Putamen (tissue), 1 donor: ENCODE results near the gene APAF1.
"Not testable (repeated sequence)": the region's sequence is repeated elsewhere in the genome, so short reads cannot be mapped to it uniquely, and the experiment has no call there.

Experiments used
- DNase-seq: peaks from one replicate; pipeline ENCODE4 v3.0.0-alpha.2; 2016; ENCODE audit warnings: low spot score

Gene APAF1

DNA sequence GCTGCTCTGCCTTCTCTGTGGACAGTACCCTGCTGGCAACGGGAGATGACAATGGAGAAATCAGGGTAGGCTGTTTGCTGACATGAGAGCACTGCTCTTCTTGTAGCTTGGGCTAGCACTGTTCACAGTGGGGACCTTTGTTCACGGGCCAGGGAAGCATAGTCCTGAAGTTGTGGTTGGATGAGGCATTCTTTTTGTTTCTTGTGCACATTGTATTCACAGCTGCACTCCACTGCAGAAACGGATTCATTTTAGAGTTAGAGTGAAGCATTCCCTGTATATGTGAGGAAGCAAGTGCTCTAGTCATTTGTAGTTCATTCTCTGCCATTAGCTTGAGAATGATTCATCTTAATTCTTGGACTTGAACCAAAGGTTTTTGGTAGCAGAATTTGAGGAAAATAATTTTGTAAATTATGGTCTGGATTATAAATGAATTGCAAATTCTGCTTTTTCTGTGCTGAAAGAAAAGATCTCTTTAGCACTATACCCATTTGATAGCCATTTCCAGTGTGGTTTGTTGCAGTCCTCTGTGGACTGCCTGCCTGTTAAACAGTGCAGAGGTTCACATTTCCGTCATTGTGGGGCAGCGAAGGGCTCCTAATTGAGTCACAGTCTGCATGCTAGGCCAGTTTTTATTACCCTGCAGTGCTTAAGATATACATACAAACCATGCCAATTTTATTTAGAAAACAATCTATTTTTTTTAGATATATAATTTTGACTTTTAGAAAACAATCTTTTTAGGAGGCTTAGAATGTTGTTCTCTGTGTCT lies 80.6 kb downstream of the APAF1 start:
- DNase-seq: peak; percentile 86

DNA sequence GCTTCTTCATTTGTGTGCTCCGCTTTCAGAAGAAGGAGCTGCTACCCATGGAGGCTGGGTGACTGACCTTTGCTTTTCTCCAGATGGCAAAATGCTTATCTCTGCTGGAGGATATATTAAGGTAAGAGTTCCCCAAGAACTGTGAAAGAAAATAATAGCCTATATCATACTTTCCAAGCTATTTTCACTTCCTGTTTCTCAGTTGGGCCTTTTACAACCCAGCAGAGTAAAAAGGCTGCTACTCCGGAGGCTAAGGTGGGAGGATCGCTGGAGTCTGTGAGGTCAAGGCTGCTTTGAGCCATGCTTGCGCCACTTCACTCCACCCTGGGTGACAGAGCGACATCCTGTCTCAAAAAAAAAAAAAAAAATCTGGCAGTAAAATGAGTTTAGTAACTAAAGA lies 82.1 kb downstream of the APAF1 start:
- no peak for DNase-seq

DNA sequence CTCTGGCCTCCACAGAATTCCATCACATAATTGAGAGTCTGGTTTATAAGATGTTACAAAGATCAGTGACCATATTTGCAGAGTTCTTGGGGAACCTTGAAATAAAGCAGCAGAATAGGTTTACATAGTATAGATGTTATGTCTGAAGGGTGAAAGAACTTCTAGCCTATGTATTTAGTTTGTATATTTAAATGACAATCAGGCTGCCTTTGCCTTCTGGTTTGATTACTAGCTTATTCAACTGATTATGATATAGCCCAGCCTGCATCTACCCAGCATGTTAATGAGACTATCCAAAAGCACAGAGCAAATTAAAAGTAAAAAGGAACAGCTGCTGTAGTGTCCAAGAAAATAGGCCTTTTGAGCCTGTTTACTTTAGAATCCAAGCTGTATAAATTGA lies 85.3 kb downstream of the APAF1 start:
- DNase-seq: no peak

DNA sequence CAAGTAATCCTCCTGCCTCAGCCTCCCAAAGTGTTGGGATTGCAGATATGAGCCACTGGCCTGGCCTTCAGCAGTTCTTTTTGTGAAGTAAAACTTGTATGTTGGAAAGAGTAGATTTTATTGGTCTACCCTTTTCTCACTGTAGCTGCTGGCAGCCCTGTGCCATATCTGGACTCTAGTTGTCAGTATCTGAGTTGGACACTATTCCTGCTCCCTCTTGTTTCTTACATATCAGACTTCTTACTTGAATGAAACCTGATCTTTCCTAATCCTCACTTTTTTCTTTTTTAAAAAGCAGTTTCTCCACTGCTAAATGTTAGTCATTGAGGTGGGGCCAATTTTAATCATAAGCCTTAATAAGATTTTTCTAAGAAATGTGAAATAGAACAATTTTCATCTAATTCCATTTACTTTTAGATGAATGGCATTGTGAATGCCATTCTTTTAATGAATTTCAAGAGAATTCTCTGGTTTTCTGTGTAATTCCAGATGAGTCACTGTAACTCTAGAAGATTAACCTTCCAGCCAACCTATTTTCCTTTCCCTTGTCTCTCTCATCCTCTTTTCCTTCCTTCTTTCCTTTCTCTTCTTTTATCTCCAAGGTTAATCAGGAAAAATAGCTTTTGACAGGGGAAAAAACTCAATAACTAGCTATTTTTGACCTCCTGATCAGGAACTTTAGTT lies 88.7 kb downstream of the APAF1 start:
- no peak for DNase-seq

DNA sequence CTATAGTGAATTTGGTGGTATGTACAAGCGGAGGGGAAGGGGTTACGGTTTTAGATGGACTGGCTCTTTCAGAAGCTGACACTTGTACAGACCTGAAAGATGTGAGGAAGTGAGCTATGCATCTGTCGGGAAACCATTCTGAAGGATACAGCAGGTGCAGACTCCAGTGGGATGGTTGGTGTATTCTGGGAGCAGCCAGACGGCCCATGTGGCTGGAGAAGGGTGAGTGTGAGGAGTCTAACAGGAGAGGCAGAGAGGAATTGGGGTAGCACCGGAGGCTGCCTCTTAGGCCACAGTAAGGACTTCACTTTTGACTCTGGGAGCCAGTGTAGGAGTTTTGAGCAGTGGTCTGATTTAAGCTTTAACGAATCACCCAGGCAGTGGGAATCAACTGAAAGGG lies 90.7 kb downstream of the APAF1 start:
- no peak for DNase-seq

DNA sequence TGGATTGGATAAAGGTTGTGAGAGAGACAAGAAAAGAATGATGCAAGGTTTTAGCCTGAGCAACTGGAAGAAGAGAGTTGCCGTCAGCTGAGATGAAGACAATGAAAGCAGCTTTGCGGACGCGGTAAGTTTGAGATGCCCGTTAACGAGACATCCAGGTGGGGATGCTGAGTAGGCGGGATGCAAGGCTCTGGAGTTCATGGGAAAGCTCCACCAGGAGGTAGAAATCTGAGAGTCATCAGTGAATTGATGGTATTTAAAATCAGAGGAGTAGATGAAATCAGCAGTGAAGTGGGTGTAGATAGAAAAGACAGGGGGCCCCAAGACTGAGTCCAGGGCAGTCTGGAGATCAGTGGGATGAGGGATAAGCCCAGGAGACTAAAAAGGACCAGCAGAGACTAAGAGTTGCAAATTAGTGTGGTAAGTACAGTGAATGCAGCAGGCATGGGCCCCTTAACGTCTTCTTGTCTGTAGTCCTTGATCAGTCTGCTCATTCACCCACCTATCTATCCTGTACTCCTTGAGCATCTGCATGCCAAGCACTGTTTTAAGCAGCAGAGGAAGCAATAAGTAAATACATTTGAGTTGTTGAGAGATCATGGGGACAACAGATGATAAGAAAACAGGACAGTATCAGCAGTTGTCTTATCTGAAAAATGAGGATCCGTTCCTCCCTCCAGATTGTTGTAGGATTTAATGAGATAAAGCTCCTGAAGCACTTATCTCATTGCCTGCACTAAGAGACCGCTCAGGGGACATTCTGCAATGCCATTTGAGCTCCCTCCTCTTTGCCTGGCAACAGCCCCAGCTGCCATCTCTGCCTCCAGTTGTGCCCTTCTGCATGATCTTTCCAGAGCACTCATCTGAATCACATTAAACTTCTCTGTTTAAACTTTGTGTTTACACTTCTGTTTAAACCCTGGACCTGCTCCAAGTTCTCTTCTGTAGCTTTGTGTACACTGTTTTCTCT lies 91.5 kb downstream of the APAF1 start:
- no peak for DNase-seq

DNA sequence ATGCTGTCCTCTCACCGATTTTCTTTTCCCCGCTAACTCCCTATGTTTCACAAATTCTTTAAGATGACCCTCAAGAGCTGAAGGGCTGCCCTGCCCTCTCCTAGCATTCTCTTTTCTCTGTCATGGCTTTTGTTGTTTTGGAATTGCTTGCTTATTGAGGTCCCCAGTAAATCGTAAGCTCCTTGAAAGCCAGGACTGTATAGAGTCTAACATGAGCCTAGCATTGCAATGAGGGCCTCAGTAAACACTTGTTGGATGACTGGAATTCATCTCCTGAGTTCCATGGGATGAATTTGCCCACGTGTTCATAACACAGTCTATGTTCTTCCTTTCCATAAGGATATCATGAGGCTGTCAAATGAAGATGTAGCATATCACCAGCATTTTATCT lies 92.2 kb downstream of the APAF1 start:
- no peak for DNase-seq

DNA sequence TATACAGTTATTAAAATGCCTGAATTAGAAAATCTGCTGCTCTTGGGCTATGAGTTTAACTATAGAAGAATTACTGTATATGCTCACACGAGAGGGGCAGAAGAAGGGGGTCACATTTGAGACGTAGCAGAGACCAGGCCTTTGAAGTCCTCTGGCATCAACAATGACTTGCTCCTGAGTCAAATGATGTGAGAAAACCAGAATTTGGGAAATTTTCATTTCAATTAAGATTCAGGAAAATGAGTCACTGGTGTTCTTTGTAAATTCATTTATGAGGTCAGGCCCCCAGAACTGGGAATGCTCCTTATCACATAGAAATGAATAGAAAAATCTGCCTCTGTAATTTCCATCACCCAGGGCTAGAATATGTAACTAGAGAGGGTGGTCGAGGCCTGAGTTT lies 92.9 kb downstream of the APAF1 start:
- no peak for DNase-seq

DNA sequence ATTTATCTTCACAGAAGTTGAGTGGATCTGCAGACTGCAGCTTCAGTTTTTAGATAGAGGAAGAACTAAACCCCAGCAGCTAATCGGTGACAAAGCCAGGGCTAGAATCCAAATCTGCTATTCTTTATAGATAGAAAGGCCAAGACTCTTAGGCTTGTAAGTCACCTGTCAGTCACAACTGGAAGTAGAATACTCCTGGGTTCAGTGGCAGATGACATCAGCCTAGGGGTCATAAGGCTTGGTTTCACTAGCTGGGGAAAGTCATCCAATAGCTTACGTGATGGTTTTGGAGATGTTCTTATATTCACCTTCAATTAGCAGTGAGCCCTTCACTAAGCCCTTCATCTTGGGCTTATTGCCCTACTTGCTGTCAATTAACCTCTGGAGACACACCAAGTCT lies 93.4 kb downstream of the APAF1 start:
- no peak for DNase-seq

DNA sequence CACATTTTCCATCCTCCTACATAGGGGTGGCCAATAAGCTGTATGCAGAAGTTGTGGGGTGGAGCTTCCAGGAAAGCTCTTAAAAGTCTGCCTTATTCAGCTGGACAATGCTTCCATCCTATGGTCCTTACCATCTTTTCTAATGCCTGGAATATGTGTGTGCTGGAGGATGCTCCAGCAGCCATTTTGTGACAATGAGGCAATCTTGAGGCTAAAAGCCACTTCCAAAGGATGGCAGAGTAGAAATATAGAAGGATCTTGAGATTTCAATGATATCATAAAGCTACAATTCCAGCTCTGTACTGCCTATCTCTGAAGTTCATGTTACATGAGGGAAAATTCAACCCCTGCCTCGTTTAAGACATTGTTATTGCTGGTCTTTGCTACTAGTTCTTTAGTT lies 95.7 kb downstream of the APAF1 start:
- no peak for DNase-seq

DNA sequence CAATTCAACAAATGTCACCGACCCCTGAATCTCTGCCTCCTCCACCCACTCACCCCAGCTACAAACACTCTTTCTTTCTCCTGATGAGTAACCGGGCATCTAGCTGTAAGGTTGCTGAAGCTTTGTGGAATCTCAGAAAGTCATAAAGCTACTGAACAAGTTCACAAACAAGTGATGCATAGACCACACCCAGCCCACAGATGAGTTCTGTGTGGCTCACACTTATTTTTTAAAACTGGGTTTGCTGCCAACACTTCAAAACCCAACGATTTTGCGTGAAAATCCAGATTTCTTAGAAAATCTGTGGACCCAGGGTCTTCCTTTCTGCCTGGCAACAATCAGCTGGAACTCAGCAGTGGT lies 96.1 kb downstream of the APAF1 start:
- DNase-seq: no peak

DNA sequence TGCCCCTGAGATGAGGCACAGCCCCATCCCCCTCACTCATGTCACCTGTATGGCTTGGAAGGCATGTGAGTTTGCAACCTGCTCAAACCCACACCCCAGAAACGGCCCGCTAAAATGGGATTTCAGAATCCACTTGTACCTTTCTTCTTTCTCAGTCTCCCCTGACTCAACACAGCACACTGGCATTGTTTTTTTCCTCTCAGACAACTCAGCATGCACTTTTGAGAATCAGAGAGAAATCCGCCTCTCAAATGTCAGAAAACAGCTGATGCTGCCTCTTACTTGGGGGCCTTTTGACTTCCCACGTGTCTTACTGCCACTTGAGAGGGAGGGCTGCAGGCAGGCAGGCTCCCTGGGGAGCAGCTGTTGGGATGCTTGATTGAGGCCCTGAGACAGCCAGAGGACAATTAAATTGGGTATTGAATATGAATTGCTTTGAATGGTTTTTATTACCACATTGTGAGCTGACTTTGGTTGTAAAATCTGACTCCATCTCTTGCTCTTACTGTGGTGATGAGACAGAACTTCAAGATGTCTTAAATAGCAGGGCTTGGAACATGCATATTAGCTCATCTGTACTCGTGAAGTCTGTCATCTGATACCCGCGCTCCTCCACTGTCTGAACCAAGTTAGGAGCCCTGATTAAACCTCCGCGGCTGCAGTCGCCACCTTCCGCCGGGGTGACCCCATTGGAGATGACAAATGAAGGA lies 96.6 kb downstream of the APAF1 start:
- no peak for DNase-seq

DNA sequence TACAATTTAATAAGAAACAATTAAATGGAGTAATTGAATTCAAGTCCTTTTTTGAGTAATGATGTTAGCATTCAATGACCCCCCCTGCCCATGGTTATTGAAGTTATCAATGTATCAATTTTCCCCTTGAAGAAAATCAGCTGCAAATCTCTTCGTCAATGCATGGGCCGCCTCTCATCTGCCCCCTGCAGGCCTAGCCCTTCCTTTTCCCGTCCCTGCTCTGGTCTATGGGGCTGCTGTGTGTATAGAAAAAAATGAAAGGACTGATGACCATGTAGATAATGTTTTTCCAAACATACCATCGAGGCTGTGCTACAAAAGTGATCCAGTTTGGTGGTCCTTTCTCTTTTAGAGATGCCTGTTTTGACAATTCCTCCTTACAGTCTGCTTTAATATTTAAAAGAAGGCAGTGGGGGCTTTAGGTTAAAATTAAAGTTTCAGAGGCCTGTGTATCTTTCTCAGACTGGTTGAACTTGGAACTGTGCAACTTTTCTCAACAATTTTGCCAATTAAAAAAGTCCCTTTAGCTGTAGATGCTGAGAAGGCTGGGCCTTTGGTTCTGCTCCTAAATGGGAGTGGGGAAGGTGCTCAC lies 98.4 kb downstream of the APAF1 start:
- no peak for DNase-seq

DNA sequence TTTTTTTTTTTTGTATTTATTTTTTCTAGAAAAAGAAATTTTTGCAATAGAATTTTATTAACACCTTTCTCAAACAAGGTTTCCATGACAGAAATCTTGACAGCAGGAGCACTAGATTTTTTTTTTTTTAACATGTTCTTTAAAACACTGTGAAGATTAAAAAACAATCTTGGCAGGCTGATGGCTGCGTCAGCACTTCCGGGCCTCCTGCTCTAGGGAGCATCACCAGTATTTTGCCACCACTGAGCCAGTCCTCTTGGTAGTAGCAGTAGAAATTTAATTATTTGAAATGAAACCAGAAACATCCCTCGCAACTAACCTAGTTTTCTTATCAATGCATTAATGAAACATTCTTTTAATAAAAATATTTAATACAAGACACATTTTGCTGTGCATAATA lies 99.6 kb downstream of the APAF1 start:
- no peak for DNase-seq

DNA sequence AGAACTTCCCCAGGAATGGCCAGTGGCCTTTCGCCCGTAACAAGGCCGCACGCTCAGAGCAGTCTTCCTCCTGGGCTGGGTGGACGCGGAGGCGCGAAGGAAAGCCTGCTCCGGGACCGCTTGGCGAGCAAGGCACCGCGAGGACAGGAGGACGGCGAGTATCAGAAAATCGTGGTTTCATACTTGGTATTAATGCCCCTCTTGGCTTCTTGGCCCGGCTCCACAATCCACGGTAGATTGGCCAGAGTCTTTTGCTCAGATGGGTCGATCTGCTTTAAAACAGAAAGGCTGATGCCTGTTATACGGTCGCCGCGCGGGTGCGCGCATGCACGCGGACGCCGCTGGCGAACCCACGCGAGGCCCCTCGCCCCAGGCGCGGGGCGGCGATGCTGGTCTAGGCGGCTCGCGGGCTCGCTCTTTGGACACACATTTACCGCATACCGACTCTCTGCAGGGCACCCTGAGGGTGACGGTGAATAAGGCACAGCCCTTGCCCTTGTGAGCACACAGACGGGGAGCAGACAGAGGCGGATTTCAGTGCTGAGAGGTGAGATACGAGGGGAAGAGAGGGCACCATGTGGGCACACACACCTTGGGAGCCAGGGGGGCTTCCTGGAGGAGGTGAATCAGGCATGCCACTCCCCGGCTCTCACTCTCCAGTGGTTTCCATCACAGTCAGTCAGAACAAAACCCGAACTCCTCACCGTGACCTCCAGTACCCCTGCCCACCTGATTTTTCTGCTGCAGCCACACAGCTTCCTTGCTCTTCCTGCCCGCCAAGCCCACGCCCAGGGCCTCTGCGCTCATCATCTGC lies 100.7 kb downstream of the APAF1 start:
- no peak for DNase-seq

DNA sequence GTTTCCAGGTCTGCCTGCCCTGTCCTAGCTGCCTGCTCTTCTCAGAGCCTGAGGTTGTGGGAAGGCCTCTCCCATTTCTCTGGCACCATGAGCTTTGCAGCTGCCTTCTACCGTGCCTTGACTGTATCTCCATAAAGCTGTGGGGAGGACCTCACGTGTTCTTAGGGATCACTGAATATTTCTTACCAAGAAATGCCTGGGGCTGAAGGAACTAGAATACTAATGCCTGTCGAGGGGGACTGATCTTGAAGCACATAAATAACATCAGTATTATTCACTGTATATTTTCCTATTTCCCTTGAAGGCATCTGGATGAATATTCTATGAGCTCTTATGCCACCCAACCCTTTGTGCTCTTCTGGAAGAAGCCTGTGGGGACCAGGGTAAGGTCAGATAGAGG lies 103.4 kb downstream of the APAF1 start:
- DNase-seq: no peak

DNA sequence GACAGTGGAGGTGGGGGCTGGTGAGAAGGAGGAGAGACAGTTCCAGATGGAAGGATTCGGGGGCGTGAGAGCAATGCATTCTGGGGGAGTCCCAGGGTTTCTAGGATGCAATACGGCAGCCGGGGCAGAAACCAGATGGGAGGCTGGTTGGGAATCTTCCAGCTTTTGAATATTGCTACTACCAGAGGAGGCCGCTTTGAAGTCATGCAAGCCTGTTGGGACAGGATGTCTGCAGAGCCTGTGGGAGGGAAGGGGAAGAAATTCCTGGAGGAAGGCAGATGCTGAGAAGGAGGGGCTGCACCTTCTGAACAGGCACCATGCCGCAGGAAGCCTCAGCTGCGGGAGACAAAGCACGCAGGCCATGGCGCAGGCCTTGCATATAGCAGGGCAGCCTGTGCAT lies 105.4 kb downstream of the APAF1 start:
- DNase-seq: peak; percentile 87

DNA sequence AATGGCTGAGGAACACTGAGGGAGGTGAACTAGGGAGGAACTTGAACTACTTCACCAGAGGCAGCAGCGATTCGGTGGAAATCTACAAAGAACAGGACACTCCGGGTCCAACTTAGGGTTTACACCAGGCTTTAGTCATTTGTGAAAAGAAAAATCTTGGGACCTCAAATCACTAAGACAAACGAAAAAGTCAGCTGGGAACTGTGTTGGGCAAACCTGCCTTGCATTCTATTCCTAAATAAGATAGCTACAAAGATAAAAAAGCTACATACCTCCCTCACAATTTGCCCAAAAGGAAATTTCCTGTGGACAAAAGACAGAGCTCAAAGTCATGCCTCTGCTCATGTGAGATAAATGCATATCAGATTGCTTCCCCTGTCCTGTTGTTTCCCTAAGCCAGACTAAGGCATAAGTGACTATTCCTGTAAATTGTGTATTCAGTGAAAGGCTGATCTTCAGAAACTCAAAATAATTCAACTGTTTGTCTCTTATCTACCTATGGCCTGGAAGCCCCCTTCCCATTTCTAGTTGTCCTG lies 106.6 kb downstream of the APAF1 start:
- DNase-seq: no peak

DNA sequence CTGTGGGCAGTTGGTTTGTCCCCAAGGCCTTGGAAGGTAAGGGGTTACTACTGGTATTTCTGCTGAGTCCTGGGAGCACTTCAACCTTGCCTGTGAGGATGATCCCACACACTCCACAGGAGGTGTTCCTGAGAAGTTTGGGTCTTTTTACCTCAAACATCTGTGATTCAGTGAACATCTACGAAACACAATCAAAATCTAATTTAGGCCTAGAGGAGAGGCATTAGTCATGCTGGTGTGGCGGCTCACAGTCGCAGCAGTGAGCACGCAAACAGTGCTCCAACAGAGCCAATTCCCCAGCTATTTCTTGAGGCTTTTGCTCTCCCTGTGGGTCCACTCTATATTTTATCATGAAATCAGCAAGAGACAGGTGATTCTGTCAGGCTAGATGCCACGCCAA lies 107.6 kb downstream of the APAF1 start:
- DNase-seq: no peak

DNA sequence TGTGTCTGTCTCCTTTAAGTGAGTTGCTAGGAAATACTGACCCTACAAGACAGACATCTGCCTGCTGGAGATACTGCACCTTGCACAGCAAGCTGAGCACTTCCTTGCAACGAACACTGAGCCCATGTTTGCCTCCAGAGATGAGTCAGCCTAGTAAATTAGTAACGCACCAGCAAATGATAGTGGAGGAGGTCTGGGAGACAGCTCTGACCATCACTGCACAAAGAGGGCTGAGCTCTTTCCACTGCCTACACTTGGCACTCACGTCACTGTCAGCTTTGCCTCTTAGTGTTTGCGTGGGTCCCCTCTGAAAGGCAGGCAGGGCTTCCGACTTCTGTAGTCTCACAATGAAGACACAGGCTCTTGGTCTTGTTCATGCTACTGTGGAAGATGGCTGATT lies 109.0 kb downstream of the APAF1 start:
- DNase-seq: peak; percentile 70

DNA sequence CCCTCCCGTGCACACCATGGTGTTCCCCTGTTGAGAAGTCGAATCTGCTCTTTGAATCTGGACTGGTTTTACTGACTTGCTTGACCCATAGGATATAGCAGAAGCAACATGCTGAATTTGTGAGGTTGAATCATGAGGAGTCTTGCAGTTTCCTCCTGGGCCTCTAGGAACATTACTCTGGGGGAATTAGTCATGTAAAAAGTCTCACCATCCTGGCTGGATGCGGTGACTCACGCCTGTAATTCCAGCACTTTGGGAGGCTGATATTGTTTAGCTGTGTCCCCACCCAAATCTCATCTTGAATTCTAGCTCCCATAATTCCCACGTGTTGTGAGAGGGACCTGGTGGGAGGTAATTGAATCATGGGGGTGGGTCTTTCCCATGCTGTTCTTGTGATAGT lies 110.8 kb downstream of the APAF1 start:
- DNase-seq: not testable (repeated sequence)
